ENCODE results near the gene TBC1D4.

DNA sequence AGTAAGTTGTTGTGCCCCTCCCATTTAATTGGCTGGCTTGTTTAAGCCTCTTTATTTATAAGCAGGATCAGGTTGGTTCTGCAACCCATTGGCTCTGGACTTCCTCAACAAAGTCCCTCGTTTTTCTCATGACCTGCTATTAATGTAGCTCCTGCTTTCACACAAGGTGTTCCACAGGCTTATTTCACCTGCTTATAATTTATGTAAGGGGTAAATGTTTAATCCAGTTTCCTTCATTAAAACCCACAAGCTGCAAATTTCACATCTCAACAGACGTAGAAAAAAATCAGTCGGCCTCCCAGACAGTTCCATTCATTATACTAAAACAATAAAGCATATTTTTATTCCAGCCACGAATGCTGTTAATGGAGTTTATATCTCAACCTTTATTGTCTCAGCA, 86.1 kb downstream of the TBC1D4 start:
- no peak for TF ChIP-seq CTCF (IDR thresholded peaks at IDR 0.05)
- TF ChIP-seq EP300 (IDR thresholded peaks at IDR 0.05), result no peak
- TF ChIP-seq POLR2A (IDR thresholded peaks at IDR 0.05), result no peak
